GM12891 (cell line): ENCODE data around the gene FTO.

Source experiments
- POLR2A ChIP-seq: IDR thresholded peaks from 2 replicates; pipeline ENCODE4 v1.6.1; 2011; ENCODE audit warnings: low read depth, low read length, control low read depth
- POLR2AphosphoS5 ChIP-seq: IDR thresholded peaks from 2 replicates; pipeline ENCODE4 v1.6.1; 2011; ENCODE audit warnings: low read depth, low read length, control low read depth
- SPI1 ChIP-seq: IDR thresholded peaks from 2 replicates; pipeline ENCODE4 v1.6.1; 2011; ENCODE audit warnings: low read depth, low read length, control low read depth
- TAF1 ChIP-seq: IDR thresholded peaks from 2 replicates; pipeline ENCODE4 v1.6.1; 2011; ENCODE audit warnings: low read depth, low read length, control low read depth

DNA sequence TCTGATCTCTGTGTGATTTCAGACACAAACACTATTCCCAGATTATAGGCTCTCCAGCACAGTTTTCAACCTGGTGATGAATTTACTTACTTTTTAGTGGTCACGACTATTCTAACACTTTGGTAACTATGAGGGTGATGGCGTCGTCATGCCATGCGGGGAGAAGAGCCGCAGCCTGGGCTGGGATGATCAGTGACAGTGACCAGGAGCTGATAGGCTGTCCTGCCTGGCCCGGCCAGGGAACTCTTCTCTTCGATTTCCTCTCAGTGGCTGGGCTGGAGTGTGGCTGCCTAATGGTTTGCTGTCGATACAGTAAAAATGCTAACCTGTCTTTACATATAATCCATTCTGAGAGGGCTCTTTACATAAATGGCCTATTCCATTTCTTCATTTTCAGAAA, 469.5 kb downstream of the FTO start:
- no peak for TF ChIP-seq POLR2A
- no peak for TF ChIP-seq POLR2AphosphoS5
- no peak for TF ChIP-seq TAF1
- TF ChIP-seq SPI1, result no peak
